NCI-H1105 (cell line): ENCODE data around the gene PTPRC.
A peak's percentile ranks its signal among the peaks of the same experiment; 100 is the strongest.

ENCODE experiments used
- DNase-seq: peaks from one replicate; lab custom pipeline; 2025; lab: John Stamatoyannopoulos, UW

The PTPRC gene

DNA sequence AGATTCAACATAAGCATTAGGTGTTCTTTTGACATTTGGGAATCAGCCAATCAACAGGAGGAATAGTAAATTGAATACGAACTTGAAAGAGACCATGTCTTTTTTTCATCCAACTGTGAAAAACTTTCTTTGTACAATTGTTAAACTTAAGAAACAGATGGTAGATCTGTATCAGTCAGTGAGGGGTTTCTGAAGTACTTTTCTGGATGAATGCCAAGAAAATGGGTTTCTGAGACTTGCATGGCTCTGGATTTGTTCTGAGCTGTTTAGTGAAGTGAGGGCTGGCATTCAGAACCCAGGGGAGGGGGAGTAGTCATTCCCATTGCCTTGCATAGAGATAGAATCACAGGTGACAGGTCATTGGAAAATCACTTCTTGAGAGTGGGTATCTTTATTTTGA lies 37.4 kb downstream of the PTPRC start:
- peak; percentile 43 for DNase-seq

DNA sequence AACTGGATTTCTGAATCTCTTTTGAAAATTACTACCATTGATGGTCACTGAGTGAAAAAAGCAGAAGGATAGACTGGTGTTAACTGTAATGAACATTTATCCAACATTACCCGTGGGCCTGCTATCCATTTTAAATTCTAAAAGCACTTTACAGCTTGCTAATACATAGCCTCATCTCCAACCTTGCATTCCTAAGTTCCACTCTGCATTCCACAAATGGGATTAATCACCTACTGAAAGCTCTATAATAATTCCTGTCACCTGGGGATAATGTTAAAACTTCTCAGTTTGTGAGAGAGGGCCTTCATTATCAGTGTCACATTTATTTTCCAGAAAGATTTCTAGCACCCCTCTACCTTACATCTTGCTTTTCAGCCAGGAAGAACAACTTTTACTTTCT lies 38.2 kb downstream of the PTPRC start:
- DNase-seq = no peak

DNA sequence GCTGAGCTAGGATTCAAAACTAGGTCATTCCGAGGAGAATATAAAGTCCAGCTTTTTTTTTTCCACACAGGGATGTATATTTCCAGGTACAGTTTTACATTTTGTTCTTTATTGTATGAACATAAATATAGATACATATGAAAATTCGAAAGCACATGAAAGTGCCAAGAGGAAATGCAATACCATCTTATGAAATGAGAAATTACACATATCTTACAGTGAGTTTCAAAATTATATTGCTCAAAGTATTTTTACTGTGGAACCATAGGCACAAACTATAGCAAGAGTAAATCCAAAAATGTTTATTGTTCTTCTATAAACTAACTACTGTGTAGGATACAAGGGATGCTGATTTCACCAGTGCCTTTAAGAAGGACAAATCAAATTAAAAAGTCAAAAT lies 39.0 kb downstream of the PTPRC start:
- DNase-seq = no peak

DNA sequence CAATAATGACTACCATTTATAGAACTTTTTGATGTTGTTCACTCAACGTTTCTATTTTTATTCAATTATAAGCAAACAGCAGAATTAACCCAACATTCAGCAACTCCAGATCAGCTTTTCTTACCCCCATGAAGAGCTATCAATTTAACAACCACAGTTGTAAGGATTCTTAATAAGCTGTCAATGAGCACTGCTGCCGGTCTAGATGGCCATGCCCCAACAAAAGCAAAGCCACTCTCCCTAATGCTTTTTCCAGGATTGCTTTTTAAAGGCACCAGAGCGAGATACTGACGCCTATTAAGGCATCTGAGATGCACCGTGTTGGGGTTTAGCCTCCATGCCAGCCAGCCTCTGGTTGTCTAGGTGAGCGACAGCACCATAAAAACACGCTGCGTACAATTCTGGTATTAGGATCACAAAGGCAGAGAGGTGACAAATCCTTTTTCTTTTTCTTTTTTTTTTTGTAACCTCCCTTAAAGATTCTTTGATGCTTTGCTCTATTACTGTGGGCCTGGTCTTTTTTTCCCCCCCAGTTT lies 39.5 kb downstream of the PTPRC start:
- no peak for DNase-seq

DNA sequence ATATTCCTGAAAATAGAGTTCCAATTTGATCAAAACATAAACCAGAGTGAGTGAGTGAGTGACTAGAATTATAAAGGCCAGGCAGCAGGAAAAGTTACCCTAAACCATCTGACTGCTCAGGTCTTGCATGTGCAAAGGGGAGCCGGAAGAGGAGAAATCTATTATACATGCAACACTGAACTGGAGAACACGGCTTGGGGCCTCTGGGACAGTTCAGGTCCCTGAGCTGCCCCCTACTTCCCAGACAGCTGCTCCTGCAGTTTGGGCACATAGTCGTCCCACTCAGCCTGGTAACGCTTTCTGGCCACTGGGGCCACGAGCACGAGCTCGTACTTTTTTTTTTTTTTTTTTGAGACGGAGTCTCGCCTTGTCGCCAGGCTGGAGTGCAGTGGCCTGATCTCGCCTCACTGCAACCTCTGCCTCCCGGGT lies 40.1 kb downstream of the PTPRC start:
- no peak for DNase-seq

DNA sequence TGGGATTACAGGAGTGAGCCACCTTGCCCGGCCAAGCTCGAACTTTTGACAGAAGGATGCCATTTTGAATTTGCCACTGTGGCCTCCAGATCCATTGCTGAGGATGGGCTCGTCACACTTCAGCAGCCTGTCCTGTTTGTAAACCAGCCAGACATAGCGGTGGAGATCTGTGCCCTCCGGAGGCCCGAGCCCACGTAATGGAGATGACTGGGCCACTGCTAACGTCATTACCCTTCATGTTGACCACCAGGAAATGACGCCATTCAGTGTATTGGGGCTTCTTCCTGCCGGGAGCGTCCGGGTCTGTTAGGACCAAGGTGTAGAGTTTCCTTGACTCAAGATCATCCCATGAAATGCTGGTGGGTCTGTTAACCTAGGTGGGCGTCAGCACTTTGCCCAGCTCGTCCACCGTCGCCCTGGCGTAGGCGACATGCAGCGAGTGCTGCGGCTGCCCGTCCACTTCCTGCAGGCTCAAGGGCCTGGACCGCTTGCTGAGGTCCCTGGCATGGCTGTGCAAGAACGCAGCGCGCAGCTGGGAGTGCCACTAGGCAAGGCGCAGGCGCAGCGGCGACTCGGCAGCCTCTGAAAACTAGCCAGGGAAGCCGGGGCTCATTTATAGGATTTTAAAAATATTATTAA lies 40.8 kb downstream of the PTPRC start:
- no peak for DNase-seq

DNA sequence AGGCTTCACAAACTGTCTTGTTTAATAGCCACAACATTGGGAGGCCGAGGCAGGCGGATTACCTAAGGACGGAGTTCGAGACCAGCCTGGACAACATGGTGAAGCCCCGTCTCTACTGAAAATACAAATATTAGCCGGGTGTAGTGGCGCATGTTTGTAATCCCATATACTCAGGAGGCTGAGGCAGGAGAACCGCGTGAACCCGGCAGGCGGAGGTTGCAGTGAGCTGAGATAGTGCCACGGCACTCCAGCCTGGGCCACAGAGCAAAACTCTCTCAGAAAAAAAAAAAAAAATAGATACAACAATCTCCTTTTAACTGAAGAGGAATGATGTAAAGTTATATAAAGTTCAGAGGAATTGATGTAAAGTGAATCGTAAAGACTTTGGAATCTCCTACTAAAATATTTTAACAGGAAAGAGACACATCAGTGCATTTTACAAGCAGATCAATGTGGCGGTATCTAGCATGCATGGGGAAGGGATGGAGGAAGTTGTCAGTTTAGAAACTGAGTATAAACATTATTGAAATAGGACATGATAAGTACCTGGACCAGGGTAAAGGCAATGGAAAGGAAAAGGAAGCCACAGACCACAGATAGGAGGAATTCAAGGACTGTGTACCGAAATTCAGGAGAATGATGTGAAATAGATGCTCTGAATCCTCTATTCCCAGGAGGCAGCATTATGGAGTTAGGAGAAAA lies 41.5 kb downstream of the PTPRC start:
- DNase-seq = no peak

DNA sequence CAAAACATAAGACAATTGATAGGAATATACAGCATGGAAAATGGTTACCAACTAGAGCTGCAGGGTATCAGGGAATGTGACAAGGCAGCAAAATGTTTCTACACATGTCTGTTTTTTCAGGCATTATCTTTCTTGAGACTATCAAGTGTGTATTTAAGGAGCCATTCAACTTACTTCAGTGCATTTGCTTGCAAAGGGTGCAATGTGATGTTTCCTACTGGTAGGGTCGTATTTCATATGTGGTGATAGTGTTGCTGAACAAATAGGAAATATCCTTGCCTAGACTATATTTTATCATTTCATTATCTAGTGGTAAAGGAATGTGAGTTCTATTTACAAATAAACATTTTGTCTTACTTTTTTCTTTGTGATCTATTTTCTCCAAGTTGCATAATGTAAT lies 42.4 kb downstream of the PTPRC start:
- DNase-seq = peak; percentile 4

DNA sequence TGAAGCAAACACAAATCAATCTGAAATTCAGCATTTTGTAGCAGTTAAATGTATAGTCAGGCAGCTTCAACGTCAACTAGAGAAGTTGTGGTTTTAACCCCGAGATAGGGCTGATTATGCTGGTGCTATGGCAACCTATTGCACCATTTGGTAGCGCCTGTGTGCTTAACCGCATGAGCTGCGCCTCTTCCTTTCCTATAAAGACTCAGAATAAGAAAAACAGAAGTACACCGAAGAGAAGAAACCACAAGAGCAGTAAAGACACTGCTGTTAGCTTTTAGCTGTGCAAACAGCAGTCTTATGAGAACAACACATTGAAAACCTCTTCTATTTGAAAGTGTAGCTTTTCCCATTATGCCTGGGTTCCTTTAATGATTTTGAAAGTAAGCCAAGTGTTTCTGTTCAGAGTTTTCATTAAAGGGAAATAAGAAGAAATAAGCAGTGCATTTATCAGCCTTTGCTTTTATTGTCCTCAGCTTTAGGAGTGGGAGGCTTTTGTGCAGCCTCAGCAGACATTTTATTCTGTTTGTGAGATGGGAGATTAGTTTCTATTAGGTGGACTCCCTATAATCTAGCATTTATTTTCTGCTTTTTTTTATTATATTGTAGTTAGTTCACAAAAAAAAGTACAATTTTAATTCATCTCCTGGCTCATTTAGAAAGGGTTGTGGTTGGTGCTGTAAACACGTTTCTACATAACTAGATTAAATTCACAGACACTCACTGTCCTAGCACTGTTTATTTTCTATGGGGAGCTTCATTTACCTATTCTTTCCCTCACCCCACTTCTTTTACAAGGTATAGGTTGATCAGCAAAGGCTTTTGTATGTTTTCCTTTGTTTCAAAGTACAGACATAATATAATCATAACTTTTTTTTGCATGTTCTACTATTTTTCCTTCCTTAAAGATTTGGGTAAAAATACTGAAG lies 43.3 kb downstream of the PTPRC start:
- peak; percentile 71 for DNase-seq

DNA sequence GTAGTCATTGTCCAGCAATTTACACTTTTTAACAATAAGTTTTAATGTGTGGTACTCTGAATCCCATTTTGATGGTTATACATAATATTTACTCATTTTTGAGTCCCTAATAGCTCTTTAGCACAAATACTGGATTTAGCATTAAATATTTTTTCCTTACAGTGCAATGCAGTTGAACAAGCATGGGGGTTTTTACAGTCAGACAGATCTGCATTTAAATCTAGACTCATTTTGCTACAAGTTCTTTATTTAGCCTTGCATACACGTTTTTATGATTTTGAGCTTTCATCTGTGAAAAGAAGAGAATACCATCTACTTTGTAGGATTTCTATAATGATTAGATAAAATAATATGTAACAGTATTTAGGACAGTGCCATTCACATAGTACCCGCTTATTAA lies 44.0 kb downstream of the PTPRC start:
- no peak for DNase-seq

DNA sequence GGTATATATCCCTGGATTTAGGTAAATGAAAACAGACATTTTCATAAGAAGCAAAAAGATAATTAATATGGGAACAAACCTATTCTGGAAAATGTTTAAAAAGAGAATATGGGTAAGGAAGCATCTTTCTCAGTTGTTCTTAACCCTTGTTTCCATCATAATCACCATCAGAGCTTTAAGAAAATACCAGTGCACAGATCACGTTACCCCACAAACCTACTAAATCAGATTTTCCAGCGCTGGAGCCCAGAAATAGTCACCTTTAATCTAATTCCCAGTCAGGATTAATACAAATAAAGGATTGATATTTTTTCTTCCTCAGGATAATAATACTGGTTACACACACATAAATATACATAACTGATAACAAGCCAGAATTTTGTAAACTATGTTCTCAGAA lies 44.6 kb downstream of the PTPRC start:
- DNase-seq = no peak

DNA sequence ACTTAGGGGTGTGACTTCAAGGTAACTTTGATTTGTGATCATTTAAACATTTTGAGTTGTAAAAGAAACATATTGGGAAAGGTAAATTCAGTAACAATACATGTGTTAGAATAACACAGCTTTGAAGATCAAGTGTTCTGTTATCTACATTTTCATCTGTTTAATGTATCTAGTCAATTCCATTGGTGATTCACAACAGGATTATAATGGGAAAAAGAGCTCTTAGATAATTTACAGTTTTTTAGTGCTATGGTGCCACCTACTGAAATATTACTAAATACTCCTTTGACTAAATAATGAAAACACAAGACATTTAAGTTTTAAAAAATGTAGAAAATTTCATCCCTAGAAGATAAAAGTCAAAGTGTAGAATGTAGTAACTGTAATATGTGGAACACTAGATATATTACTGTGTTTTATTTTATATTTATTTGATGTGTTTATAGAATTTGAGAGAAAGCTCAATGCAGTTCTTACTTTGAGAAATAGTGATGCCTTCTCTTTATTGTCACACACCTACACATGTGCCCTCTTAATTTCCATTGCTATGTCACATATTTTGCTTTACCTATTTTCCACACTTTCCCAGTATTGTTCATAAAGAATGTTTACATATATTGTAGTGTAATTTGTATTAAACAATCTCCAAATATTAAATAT lies 47.4 kb downstream of the PTPRC start:
- DNase-seq = peak; percentile 40

DNA sequence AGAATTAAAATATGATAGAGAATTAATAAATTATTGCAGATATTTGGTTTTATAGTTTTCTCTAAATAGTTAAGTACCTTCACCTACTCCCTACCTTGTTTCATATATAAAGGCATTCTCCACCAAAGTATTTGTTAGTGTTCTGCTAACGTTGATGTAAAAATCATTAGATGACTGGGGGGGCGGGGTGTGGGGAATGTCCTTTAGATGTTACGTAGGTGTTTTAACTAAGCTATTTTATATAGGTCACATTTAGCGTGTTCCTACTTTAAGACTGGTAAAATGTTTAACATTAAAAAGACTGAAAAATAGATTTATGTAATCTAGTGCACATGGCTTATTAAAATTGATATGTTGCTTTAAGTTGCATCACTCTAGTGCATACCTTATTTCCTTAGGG lies 48.6 kb downstream of the PTPRC start:
- no peak for DNase-seq

DNA sequence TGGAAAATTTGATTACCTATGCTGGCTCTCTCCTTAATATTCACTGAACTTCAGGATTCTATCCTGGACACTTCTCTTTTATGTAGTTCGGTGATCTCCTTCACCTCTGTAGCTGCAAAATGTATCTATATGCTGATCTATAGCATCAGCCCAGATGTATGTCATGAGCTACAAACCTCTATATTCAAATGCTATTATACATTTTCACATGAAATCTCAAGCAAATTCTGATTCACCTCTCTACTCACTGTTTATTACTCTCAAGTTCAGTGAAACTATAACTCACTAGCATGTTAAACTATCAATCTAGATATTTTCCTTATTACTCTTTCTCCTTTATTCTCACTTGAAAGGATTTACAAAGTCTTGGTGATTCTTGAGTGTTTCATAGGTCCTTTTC lies 52.2 kb downstream of the PTPRC start:
- no peak for DNase-seq

DNA sequence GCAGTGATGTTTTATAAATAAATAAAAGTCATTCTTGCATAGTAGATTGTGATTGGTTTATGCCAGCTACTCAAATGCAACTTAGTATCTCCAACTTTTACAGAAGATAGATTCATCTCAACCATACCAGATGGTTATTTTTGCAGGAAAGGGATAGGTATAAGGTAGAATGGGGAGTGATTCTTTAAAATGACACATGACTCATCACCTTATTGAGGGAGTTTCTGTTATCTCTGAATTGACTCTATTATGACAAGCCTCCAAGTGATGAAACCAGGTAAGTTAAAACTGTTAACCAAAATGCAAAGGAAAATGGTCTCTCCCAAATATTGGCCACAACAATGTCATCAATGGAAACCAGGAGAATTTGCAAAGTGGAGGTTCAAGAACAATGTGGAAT lies 54.5 kb downstream of the PTPRC start:
- no peak for DNase-seq

DNA sequence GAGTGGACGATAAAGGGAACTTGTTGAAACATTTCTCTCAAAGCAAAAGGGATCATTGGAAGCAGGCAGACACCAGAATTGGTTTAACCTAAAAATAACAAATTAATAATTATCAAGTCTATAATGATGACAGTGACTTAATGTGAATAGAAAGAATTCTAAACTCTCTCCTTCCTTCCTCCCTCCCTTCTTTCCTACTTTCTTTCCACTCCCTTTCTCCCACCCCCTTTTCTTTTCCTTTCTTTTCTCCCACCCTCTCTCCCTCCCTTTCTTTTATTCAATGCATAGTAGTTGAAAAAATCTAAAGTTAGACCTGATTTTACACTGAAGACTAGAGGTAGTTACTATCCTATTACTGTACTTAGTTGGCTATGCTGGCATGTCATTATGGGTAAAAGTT lies 55.7 kb downstream of the PTPRC start:
- DNase-seq = no peak

DNA sequence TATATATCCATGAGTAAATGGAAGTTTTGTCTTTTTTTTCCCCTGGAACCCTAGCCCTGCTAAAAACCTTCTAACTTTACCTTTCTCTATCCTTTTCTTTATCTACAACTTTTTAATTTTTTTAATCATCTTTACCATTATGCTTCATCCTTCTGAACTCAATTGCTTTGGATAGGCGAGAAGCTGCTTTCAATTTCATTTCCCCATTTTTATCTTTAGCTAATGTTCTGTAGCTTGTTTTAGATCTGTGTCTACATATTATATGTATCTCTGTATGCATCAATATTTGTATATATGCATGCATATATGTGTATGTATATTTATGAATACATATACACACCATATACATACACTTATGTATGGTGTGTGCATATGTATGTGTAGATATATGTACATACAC lies 57.4 kb downstream of the PTPRC start:
- DNase-seq = no peak

DNA sequence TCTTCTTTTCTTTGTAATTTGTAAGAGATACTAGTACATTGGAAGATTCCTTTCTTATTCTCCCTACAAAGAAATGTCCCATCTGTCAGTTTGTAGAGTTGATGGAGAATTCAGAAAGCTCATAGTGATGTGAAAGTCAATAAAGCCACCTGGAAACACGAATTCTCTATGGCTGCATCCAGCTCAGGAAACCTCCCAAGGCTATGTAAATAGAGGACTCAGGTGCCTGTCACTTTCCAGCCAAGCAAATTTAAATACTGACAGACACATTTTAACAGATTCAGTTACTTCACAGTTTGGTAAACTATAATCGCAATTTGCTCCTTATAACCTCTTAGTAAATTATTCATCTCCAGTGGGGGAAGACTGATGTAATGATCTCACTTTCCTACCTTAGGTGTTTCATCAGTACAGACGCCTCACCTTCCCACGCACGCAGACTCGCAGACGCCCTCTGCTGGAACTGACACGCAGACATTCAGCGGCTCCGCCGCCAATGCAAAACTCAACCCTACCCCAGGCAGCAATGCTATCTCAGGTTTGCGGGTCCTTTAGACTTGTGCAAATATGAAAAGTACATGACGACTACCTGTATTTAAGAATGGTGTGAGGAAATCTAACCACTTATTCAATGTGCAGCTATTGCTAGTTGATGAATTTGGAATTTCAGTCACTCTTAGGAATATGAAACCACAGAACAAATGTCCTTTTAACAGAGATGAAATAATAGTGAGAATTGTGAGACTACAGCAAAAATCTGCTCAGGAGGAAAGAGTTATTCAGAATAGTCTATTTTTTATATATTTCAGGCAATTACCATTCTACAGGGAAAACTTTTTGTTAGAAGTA lies 60.6 kb downstream of the PTPRC start:
- peak; percentile 36 for DNase-seq

DNA sequence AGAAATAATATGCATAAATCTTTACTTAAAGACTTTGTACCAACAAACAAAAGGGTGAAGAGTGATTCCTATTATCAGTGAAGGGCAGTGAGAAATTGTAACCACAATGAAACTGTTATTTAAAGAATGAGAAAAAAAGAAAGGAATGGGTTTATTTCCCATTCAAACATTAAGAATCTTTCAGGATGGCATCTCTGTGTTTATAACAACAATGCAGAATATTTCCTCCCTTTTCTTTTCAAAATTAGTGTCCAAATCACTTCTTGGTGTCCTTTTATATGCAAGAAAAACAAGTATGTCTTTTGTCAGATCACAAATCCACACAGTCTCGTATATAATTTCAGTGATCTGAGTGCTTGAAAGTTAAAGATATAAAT lies 61.2 kb downstream of the PTPRC start:
- DNase-seq = no peak

DNA sequence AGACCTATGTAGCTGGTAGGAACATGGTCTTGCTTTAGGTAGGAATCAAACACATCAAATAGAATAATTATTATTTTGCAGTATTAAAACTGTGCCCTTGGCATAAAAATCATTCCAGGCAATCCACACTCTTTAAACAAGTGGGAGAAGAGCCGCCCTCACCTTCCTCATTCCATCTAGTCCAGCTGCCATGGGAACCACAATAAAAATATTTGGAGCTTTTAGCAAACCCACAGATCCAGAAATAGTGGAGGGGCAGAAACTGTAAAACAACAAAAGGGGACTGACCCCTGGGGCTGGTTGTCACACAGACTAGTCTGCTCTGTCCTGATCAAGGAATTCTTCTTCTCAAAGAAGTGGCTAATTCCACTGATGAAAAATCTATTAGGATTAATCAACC lies 61.6 kb downstream of the PTPRC start:
- DNase-seq = no peak

DNA sequence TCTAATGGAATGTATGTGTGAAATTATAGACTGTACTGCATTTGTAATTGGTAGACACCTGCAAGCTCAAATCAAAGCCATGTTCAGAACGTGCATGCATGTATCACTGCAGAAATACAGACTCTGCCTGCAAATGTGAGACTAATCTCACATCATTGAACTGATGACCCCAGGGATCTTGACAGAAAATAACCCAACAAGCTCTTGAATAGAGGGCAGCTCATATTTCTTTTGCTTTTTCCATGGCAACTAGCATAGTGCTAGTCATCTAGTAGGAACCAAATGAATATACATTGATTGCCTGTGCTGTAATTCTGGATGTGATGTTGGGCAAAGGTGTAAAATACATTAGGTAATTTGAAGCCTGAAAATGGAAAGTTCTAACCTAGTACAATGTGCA lies 62.4 kb downstream of the PTPRC start:
- no peak for DNase-seq
